ACC112 (cell line): ENCODE data around the gene CAND2.

Experiments
- H2AFZ ChIP-seq: fragments of 200-600 bp; sonication (generic); one replicate; pipeline ENCODE4 v1.6.0; 2017; ENCODE audit warnings: antibody characterized with exemption, low read length; ENCODE audit not compliant: unreplicated experiment
- H3K27ac ChIP-seq: fragments of 200-600 bp; sonication (generic); 2 replicates; pipeline ENCODE4 v1.5.1; 2014; ENCODE audit warnings: low read depth, mild to moderate bottlenecking, antibody characterized with exemption, low read length, moderate library complexity
- H3K27me3 ChIP-seq: fragments of 200-600 bp; sonication (generic); 2 replicates; pipeline ENCODE4 v1.6.1; 2014; ENCODE audit warnings: mild to moderate bottlenecking, antibody characterized with exemption, low read length, moderate library complexity, mixed read lengths; ENCODE audit not compliant: insufficient read depth
- H3K36me3 ChIP-seq: fragments of 200-600 bp; sonication (generic); 2 replicates; pipeline ENCODE4 v1.6.1; 2016; ENCODE audit warnings: mild to moderate bottlenecking, antibody characterized with exemption, low read length, moderate library complexity, mixed read lengths; ENCODE audit not compliant: insufficient read depth
- H3K4me1 ChIP-seq: fragments of 200-600 bp; sonication (generic); one replicate; pipeline ENCODE4 v1.6.1; 2016; ENCODE audit warnings: low read length, mixed read lengths; ENCODE audit not compliant: insufficient read depth, unreplicated experiment, control insufficient read depth
- H3K4me3 ChIP-seq: fragments of 200-600 bp; sonication (generic); 2 replicates; pipeline ENCODE4 v1.5.1; 2014; ENCODE audit warnings: mild to moderate bottlenecking, low read depth, low read length
- H3K79me2 ChIP-seq: fragments of 200-600 bp; sonication (generic); one replicate; pipeline ENCODE4 v1.6.0; 2016; ENCODE audit warnings: low read length; ENCODE audit not compliant: control insufficient read depth, unreplicated experiment, insufficient read depth

Gene CAND2

GRCh38 chr3:12816521-12817342 is 20.3 kb downstream of the CAND2 start:
- Histone ChIP-seq H3K36me3 (no peaks in the 10 kb centered on the region), H3K27ac (no peak overlapping the region), H3K4me3 (no peak overlapping the region), H3K4me1 (no peaks in the 10 kb centered on the region), H3K79me2 (no peaks in the 10 kb centered on the region), H3K27me3 (no peaks in the 10 kb centered on the region), H2AFZ (no peak overlapping the region)

GRCh38 chr3:12817343-12817710 is 20.8 kb downstream of the CAND2 start:
- Histone ChIP-seq H3K79me2 (no peaks in the 10 kb centered on the region), H3K36me3 (no peaks in the 10 kb centered on the region), H3K27ac (no peak overlapping the region), H2AFZ (no peak overlapping the region), H3K27me3 (no peaks in the 10 kb centered on the region), H3K4me3 (no peak overlapping the region), H3K4me1 (no peaks in the 10 kb centered on the region)

- Histone ChIP-seq H3K79me2 (no peaks in the 10 kb centered on the region), H3K27me3 (no peaks in the 10 kb centered on the region), H3K27ac (no peak overlapping the region), H2AFZ (no peak overlapping the region), H3K4me1 (no peaks in the 10 kb centered on the region), H3K36me3 (no peaks in the 10 kb centered on the region), H3K4me3 (no peak overlapping the region)
These were observed 21.8 kb downstream of the CAND2 start for GRCh38 chr3:12818273-12818672.

GRCh38 chr3:12818773-12819172 is 22.3 kb downstream of the CAND2 start:
- H2AFZ ChIP-seq, result no peak overlapping the region
- H3K79me2 ChIP-seq, result no peaks in the 10 kb centered on the region
- H3K27me3 ChIP-seq, result no peaks in the 10 kb centered on the region
- no peak overlapping the region for H3K27ac ChIP-seq
- no peak overlapping the region for H3K4me3 ChIP-seq
- H3K36me3 ChIP-seq, result no peaks in the 10 kb centered on the region
- no peaks in the 10 kb centered on the region for H3K4me1 ChIP-seq

GRCh38 chr3:12822725-12823373 is 26.4 kb downstream of the CAND2 start:
- Histone ChIP-seq H3K4me3 (no peak overlapping the region), H3K4me1 (no peaks in the 10 kb centered on the region), H3K27ac (no peak overlapping the region)

GRCh38 chr3:12824299-12824698 is 27.8 kb downstream of the CAND2 start:
- Histone ChIP-seq H3K36me3 (no peaks in the 10 kb centered on the region), H2AFZ (no peak overlapping the region), H3K79me2 (no peaks in the 10 kb centered on the region), H3K27me3 (no peaks in the 10 kb centered on the region), H3K4me1 (no peaks in the 10 kb centered on the region), H3K27ac (no peak overlapping the region), H3K4me3 (no peak overlapping the region)

More at GRCh38 chr3:12822725-12823373, 26.4 kb downstream of the CAND2 start:
- no peaks in the 10 kb centered on the region for H3K36me3 ChIP-seq
- H3K79me2 ChIP-seq, result no peaks in the 10 kb centered on the region
- H3K27me3 ChIP-seq, result no peaks in the 10 kb centered on the region
- no peak overlapping the region for H2AFZ ChIP-seq

GRCh38 chr3:12825156-12825555 is 28.7 kb downstream of the CAND2 start:
- H3K4me3 ChIP-seq, result no peak overlapping the region
- no peaks in the 10 kb centered on the region for H3K36me3 ChIP-seq
- H3K79me2 ChIP-seq, result no peaks in the 10 kb centered on the region
- no peak overlapping the region for H3K27ac ChIP-seq
- H2AFZ ChIP-seq, result no peak overlapping the region
- no peaks in the 10 kb centered on the region for H3K4me1 ChIP-seq
- no peaks in the 10 kb centered on the region for H3K27me3 ChIP-seq

GRCh38 chr3:12828751-12829150 is 32.3 kb downstream of the CAND2 start:
- Histone ChIP-seq H3K79me2 (no peaks in the 10 kb centered on the region), H3K27me3 (no peaks in the 10 kb centered on the region), H2AFZ (no peak overlapping the region), H3K4me3 (no peak overlapping the region), H3K27ac (no peak overlapping the region), H3K36me3 (peaks cover 10% of the 10 kb centered on the region; the same call in 1 of the 2 replicates), H3K4me1 (no peaks in the 10 kb centered on the region)

GRCh38 chr3:12829404-12829803 is 32.9 kb downstream of the CAND2 start:
- Histone ChIP-seq H3K79me2 (no peaks in the 10 kb centered on the region), H3K4me1 (no peaks in the 10 kb centered on the region), H2AFZ (no peak overlapping the region), H3K27ac (no peak overlapping the region), H3K27me3 (no peaks in the 10 kb centered on the region), H3K36me3 (peaks cover 13% of the 10 kb centered on the region), H3K4me3 (no peak overlapping the region)

GRCh38 chr3:12829886-12830784 is 33.7 kb downstream of the CAND2 start:
- Histone ChIP-seq H2AFZ (no peak overlapping the region), H3K79me2 (no peaks in the 10 kb centered on the region), H3K27me3 (no peaks in the 10 kb centered on the region), H3K4me1 (no peaks in the 10 kb centered on the region), H3K27ac (no peak overlapping the region), H3K36me3 (peaks cover 20% of the 10 kb centered on the region), H3K4me3 (no peak overlapping the region)
